Stimulated activated CD8-positive, alpha-beta memory T cell treated with anti-CD3 and anti-CD28 coated beads, Interleukin-15, amount 100 ng/mL, for 4 hours (primary cell): ENCODE data around the gene EFTUD2.

ENCODE experiments used
- DNase-seq, 2 donors: peaks; one replicate each; pipeline ENCODE4 v3.0.0-alpha.2; 2020; ENCODE audit warnings: low read depth in 2 of 2

EFTUD2 gene

DNA sequence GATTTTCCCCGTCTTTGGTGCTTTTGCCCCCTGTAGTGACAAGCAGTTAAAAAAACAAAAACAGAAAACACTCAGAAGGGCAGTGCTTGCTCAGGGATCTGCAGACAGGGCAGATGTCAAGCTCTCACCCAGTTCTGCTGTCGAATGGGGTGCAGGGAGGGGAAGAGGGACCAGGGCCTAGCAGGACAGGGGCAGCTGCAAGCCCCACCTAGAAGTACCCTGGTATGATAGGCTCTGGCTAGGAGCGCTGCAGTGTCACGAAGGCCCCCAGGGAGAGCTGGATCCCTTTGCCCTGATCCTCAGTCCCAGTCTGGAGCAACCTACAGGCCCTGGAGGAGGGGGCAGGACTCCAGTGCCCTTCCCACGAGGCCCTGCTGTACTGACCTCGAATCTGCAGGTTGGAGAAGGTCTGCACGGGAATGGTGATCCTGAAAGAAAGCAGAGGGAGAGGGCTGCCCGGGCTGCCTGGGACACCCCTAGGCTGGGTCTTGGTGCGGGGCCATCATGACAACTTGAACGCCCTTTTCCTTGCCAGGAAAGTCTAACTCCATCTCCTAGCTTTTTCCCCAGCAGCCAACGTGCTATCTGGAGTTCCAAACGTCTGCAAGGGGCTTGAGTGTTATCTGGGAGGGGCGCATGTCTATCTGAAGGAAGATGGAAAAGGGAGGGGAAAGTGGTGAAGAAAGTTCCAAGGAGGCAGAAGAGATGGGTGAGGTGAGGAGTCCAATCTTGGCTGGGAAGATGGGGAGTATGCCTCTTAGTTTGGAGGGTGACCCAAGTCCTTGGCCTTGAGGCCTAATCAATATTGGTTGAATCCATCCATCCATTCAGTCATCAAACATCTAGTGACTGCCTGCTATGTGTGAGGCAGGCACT, 11.2 kb upstream of the EFTUD2 start:
- no peak for DNase-seq

- DNase-seq, result no peak
Measured at GRCh38 chr17:44909681-44910144, 10.5 kb upstream of the EFTUD2 start.

- DNase-seq, result no peak
Measured at GRCh38 chr17:44908761-44909326, 9.6 kb upstream of the EFTUD2 start.

GRCh38 chr17:44907729-44908470, 8.7 kb upstream of the EFTUD2 start:
- no peak for DNase-seq

DNA sequence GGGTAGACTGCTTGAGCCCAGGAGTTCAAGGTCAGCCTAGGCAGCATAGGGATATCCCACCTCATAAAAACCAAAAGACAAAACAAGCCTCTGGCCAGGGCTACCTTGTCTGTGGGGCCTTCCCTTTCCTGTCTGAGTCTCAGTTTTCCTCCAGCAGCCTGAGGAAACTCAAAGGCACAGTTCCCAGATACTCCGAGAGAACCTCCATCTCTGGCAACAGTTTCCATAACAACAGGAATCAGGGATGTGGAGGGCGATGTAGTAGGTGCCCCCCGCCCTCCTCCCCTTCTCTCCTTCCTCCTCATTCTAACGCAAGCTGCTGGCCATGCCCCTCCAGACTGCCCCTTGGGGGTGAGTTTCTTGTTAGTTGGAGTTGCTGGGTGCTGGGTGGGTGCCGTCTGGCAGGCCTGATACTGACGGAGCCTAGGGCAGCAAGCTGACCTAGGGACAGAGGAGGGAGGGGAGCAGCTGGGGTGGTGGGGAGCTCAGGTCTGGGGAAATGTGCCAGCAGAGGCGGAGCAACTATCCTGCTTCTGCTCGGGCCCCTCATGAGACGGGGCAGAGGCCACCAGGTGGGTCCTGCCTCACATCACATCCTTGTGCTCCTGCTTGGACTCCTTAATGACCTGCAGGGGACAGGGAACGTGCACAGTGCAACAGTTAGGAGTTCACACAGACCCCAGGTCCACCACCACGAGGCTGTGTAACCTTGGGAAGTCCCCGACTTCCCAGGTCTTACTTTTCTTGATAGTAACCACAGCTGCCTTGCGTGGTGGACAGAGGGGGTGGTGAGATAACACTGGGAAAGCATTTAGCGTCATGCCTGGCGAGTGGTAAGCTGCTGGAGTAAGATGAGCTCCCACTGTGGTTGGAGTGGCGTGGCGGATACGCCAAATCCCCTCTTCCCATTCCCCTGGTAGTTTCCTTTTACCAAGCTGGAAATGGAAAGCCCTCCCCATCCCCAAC, 7.8 kb upstream of the EFTUD2 start:
- DNase-seq, result no peak

DNA sequence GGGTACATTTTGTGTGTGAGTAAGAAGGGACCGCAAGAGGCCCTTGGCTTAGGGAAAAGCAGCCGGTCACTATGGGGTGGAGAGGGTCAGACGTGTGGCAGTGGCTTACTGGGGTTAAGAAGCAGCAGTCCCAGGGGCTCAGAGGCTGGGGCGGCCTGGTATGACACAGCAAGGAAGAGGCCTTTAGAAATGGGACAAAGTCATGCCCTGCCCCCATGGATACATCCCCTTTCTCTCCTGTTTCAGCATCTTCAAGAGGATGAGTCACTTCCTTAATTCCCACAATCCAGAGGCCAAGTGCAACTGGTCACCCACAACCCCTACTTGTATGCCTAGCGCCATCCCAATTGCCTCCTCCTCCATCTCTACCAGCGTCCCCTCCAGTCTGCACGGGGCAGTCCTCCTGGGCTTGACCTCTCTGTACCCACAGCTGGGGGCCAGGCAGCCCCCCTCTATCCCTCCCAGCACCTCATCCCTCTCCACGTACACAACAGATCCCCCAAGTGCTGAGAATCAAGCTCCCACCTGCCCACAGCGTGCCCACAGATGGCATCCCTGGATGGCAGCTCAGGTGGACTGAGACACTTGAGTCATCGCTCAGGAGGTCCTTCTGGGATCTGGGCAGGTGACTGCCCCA, 6.9 kb upstream of the EFTUD2 start:
- no peak for DNase-seq

DNA sequence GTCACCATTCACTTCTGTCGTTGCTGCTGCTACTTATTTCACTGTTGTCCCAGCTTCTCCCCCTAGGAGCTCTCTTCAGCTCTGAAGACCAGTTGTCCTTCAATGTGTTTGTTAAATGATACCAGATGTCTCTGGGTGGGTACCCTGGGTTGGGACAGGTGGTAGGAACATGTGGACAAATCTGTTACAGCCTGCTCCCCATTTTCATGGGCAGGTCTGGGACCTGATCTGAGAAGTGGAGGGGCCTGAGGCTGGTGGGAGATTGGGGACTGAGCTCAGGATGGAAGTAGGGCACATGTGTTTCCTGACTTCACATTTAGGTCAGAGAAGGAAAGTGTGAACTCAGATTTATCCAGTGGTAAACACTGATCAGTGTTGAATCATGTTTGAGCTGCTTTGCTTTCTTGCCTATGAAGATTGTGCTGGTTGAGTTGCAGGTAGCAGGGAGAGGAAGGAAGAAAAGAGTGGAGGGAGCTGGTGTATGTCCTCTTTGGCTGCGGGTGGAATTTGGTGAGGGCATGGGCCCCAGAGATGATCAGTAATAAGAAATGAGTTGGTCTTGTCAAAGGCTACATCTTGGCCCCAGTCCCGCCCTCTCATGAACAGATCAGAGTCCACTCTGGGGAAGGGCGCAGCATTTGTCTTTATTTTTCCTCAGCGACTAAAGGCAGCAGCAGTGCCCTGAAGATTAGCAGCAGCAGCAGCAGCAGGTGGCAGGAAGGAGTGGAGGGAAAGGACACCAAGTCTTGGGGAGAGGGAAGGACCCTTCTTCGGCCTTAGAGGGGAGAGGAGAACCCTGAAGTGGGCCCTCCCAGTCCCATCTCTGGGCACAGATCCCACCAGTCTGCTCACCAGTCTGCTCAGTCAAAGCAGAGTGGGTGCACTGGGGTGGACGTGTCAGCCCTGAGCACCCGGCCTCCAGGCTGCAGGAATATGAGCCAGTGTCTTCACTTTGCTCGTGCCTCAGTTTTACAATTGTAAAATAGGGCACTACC, 6.1 kb upstream of the EFTUD2 start:
- DNase-seq, result no peak

- no peak for DNase-seq
Measured at GRCh38 chr17:44904001-44904984, 5.0 kb upstream of the EFTUD2 start.

DNA sequence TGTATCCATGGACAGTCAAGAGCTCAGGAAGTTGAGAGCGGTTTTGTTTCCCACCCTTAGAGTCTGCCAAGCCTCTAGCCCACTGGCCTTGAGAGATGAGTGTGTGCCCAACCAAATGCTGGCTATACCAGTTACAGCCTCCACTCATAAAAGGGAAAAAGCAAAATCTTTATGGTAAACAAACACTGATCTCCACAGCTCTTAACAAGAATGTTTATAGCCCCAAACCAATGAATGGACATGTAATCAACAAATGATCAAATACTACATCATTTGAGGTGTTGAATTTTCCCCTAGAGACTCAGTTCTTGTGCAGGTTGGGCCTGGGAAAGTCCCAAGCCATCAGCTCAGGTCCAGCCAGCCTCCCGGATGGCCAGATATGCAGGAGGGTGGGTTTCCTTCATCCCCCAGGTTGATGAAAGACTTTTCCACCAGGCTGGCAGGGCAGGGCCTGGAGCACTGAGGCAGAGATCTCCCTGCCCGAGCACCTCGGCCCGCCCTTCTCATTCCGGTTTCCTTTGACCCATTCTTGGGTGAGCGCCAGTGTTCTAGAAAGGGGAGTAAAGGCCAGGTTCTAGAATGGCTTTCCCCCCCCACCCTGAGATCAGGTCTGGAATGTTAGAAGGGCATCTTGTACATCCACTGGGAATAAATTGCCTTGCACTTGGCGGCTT, 3.9 kb upstream of the EFTUD2 start:
- DNase-seq, result no peak

DNA sequence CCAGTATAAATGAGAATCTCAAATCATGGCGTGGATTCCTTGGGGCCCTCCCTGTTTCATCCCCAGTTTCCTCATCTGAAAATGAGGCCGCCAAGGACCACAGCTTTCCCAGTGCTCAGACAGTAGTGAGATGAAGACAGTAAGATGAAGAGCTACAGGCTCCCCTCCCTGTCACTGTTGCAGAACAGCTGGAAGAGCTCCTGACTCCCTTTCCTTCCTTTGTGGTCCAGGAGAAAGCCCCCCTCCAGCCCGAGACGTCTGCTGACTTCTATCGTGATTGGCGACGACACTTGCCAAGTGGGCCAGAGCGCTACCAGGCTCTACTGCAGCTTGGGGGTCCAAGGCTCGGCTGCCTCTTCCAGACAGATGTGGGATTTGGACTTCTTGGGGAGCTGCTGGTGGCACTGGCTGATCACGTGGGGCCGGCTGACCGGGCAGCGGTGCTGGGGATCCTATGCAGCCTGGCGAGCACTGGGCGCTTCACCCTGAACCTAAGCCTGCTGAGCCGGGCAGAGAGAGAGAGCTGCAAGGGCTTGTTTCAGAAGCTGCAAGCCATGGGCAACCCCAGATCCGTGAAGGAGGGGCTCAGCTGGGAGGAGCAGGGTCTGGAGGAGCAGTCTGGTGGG, 3.0 kb upstream of the EFTUD2 start:
- DNase-seq, result no peak

- DNase-seq, result no peak
Measured at GRCh38 chr17:44901411-44901921, 2.2 kb upstream of the EFTUD2 start.

DNA sequence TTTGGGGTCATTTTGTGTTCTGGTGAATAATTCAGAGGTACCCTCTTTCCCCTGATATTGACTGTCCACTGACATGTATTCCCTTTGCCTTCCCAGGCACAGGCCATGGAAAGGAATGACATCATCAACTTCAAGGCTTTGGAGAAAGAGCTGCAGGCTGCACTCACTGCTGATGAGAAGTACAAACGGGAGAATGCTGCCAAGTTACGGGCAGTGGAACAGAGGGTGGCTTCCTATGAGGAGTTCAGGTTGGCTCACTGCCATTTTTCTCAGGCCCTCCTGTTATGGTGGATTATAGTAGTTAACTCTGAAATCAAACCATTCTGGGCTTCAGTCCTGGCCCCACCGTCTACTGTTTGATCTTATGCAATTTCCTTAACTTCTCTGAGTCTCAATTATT, 1.6 kb upstream of the EFTUD2 start:
- DNase-seq, result no peak

- no peak for DNase-seq
Measured at GRCh38 chr17:44898768-44899073, 524 bp downstream of the EFTUD2 start.

- DNase-seq, result no peak
Measured at GRCh38 chr17:44894642-44895041, 4.6 kb downstream of the EFTUD2 start.

- no peak for DNase-seq
Measured at GRCh38 chr17:44892250-44892649, 7.0 kb downstream of the EFTUD2 start.

GRCh38 chr17:44889003-44889402, 10.2 kb downstream of the EFTUD2 start:
- DNase-seq, result no peak
